SH-SY5Y (cell line): ENCODE results near the gene PRKCZ.

Experiments used
- GATA2 ChIP-seq: IDR thresholded peaks from 2 replicates; pipeline ENCODE4 v1.6.1; 2011; ENCODE audit warnings: mild to moderate bottlenecking, low read depth, low read length
- GATA3 ChIP-seq: IDR thresholded peaks from 2 replicates; pipeline ENCODE4 v1.6.1; 2011; ENCODE audit warnings: low read depth, mild to moderate bottlenecking, low read length, moderate library complexity

The PRKCZ gene

GRCh38 chr1:2108877-2109580 lies 58.8 kb downstream of the PRKCZ start:
- TF ChIP-seq GATA2 = no peak
- TF ChIP-seq GATA3 = no peak

GRCh38 chr1:2109581-2110021 lies 59.4 kb downstream of the PRKCZ start:
- no peak for TF ChIP-seq GATA2
- TF ChIP-seq GATA3 = no peak

GRCh38 chr1:2110191-2110737 lies 60.1 kb downstream of the PRKCZ start:
- TF ChIP-seq GATA2 (no peak), GATA3 (no peak)

- no peak for TF ChIP-seq GATA2
- TF ChIP-seq GATA3 = no peak
These were observed 60.8 kb downstream of the PRKCZ start for GRCh38 chr1:2110738-2111673.

- TF ChIP-seq GATA3 (no peak), GATA2 (no peak)
These were observed 61.4 kb downstream of the PRKCZ start for GRCh38 chr1:2111674-2112035.

GRCh38 chr1:2112280-2112701 lies 62.1 kb downstream of the PRKCZ start:
- TF ChIP-seq GATA3 = no peak
- TF ChIP-seq GATA2 = no peak

- TF ChIP-seq GATA3 (no peak), GATA2 (no peak)
These were observed 63.5 kb downstream of the PRKCZ start for GRCh38 chr1:2113620-2114135.

- TF ChIP-seq GATA2 = no peak
- no peak for TF ChIP-seq GATA3
These were observed 64.9 kb downstream of the PRKCZ start for GRCh38 chr1:2115008-2115641.

- TF ChIP-seq GATA3 = no peak
- no peak for TF ChIP-seq GATA2
These were observed 65.6 kb downstream of the PRKCZ start for GRCh38 chr1:2115702-2116341.

GRCh38 chr1:2119886-2120285 lies 69.7 kb downstream of the PRKCZ start:
- TF ChIP-seq GATA3 (no peak), GATA2 (no peak)

GRCh38 chr1:2121101-2121691 lies 71.0 kb downstream of the PRKCZ start:
- TF ChIP-seq GATA2 (no peak), GATA3 (no peak)

GRCh38 chr1:2124446-2125198 lies 74.4 kb downstream of the PRKCZ start:
- no peak for TF ChIP-seq GATA3
- TF ChIP-seq GATA2 = no peak
